Caco-2 (cell line): ENCODE results near the gene TVP23B. TPM values are rescaled to one million over a fixed set of nuclear protein-coding genes. Genes with fewer than 3 reads are reported as not detected.
A peak's percentile ranks its signal among the peaks of the same experiment; 100 is the strongest.
"Not testable (repeated sequence)": the region's sequence is repeated elsewhere in the genome, so short reads cannot be mapped to it uniquely, and the experiment has no call there.

ENCODE experiments used
- BruUV-seq: library from RNA; stranded (reverse); fragments of 400-500 nt; replicated peaks from 2 replicates; lab custom pipeline; 2021; lab: Mats Ljungman, UMichigan
- CTCF ChIA-PET: fragments of 300-600 bp; sonication (Branson Sonifier 250); formaldehyde crosslinking; loops from one replicate; lab custom pipeline; 2022; ENCODE audit warnings: antibody characterized with exemption; lab: Charles Lee
- POLR2A ChIA-PET: fragments of 300-600 bp; sonication (Branson Sonifier 250); formaldehyde crosslinking; loops from one replicate; lab custom pipeline; 2022; ENCODE audit warnings: antibody characterized with exemption; lab: Charles Lee
- DNase-seq, 2 experiments: peaks; one replicate each; pipeline versions ENCODE4 v3.0.0 to v3.0.0-alpha.2; 2020 to 2022
- H3K27me3 ChIP-seq: replicated peaks from 2 replicates; pipeline ENCODE4 v1.6.0; 2011; ENCODE audit warnings: low read length; ENCODE audit not compliant: control insufficient read depth, insufficient read depth
- H3K36me3 ChIP-seq: 2 replicates; pipeline ENCODE4 v1.5.1; 2011; ENCODE audit warnings: low read length; ENCODE audit not compliant: control insufficient read depth, insufficient read depth
- H3K4me1 ChIP-seq: fragments of 250-450 bp; sonication (Bioruptor Pico); 2 replicates; pipeline ENCODE4 v1.5.1; 2020; ENCODE audit warnings: mild to moderate bottlenecking
- H3K4me3 ChIP-seq: 2 replicates; pipeline ENCODE4 v1.5.1; 2011; ENCODE audit warnings: low read depth, mild to moderate bottlenecking, control low read depth, low read length
- H3K9me3 ChIP-seq: fragments of 250-450 bp; sonication (Bioruptor Pico); 2 replicates; pipeline ENCODE4 v1.5.1; 2020; ENCODE audit warnings: mild to moderate bottlenecking, moderate library complexity
- H3K27ac Mint-ChIP-seq: one replicate; pipeline ENCODE4 v1.8.0; 2022; ENCODE audit warnings: mixed read lengths; ENCODE audit not compliant: unreplicated experiment
- H3K27me3 Mint-ChIP-seq: one replicate; pipeline ENCODE4 v1.8.0; 2022; ENCODE audit warnings: mixed read lengths; ENCODE audit not compliant: insufficient read depth, unreplicated experiment
- H3K36me3 Mint-ChIP-seq: one replicate; pipeline ENCODE4 v1.8.0; 2022; ENCODE audit warnings: mild to moderate bottlenecking, mixed read lengths; ENCODE audit not compliant: insufficient read depth, unreplicated experiment
- H3K4me1 Mint-ChIP-seq: one replicate; pipeline ENCODE4 v1.8.0; 2022; ENCODE audit warnings: low read depth, mixed read lengths; ENCODE audit not compliant: unreplicated experiment
- H3K4me3 Mint-ChIP-seq: one replicate; pipeline ENCODE4 v1.8.0; 2022; ENCODE audit warnings: mild to moderate bottlenecking, moderate library complexity, mixed read lengths; ENCODE audit not compliant: unreplicated experiment
- H3K9me3 Mint-ChIP-seq: one replicate; pipeline ENCODE4 v1.8.0; 2022; ENCODE audit warnings: mixed read lengths; ENCODE audit not compliant: unreplicated experiment
- CTCF ChIP-seq, 2 experiments: fragments of 200-600 bp in 1 of 2; IDR thresholded peaks; 1 replicate in 1 of 2; 2 replicates in 1 of 2; pipeline versions ENCODE4 v1.5.1 to v1.8.0; 2011 to 2022; ENCODE audit warnings: antibody characterized with exemption in 1 of 2, control low read depth in 1 of 2, inconsistent platforms in 1 of 2, low read depth in 1 of 2, low read length in 1 of 2, mild to moderate bottlenecking in 1 of 2, moderate library complexity in 1 of 2; ENCODE audit not compliant: insufficient read depth in 1 of 2, severe bottlenecking in 1 of 2, unreplicated experiment in 1 of 2
- intact Hi-C: fragments of 100-400 bp; cut with micrococcal nuclease; formaldehyde crosslinking; loops from one replicate; pipeline ENCODE4 v1.10.0; 2022; ENCODE audit not compliant: unreplicated experiment
- total RNA-seq: library from RNA; stranded (reverse); gene quantifications from 2 replicates; pipeline ENCODE4 v1.2.3, GENCODE V29; 2022

The TVP23B gene
- total RNA-seq, 1 experiment from 2014 or later = 29.1 TPM

GRCh38 chr17:18758344-18758743 is 22.6 kb upstream of the TVP23B start:
- H3K4me1 ChIP-seq, H3K27me3 Mint-ChIP-seq, H3K4me3 Mint-ChIP-seq, POLR2A ChIA-PET, H3K4me1 Mint-ChIP-seq, H3K9me3 Mint-ChIP-seq, H3K27ac Mint-ChIP-seq, H3K36me3 ChIP-seq, H3K36me3 Mint-ChIP-seq, H3K9me3 ChIP-seq, H3K4me3 ChIP-seq, intact Hi-C loops, H3K27me3 ChIP-seq, BruUV-seq, DNase-seq, CTCF ChIA-PET: not testable (repeated sequence)

- H3K36me3 ChIP-seq, H3K9me3 ChIP-seq, BruUV-seq, H3K4me3 ChIP-seq, H3K27me3 ChIP-seq, H3K27me3 Mint-ChIP-seq, H3K4me3 Mint-ChIP-seq, H3K4me1 ChIP-seq, H3K36me3 Mint-ChIP-seq, CTCF ChIA-PET, H3K27ac Mint-ChIP-seq, intact Hi-C loops, H3K9me3 Mint-ChIP-seq, POLR2A ChIA-PET, H3K4me1 Mint-ChIP-seq, DNase-seq: not testable (repeated sequence)
These were observed 20.8 kb upstream of the TVP23B start for GRCh38 chr17:18760221-18760620.

DNA sequence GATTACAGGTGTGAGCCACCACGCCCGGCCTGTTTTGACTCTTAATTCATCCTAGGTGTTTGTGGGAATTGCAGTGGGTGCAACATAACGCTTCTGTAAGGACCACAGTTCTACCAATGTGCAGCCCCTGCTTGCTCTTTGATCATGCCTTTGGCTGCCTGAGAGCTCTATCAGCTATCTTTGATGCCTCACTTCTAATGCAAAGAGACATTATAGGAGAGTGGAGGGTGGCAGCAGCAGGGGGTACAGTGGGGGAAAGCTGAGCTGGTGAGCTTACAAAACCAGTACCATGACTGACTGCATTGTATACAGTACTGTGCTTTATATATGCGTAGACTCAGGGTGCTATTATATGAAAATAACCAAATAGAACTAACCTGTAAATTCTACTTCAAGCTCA is 10.4 kb upstream of the TVP23B start:
- H3K36me3 ChIP-seq, DNase-seq, H3K4me3 ChIP-seq, H3K4me3 Mint-ChIP-seq, H3K4me1 ChIP-seq, H3K27me3 ChIP-seq, H3K36me3 Mint-ChIP-seq, H3K9me3 ChIP-seq, H3K4me1 Mint-ChIP-seq, intact Hi-C loops, H3K27ac Mint-ChIP-seq, H3K27me3 Mint-ChIP-seq, BruUV-seq, POLR2A ChIA-PET, H3K9me3 Mint-ChIP-seq, CTCF ChIA-PET: not testable (repeated sequence)

GRCh38 chr17:18771066-18771465 is 9.9 kb upstream of the TVP23B start:
- H3K4me3 Mint-ChIP-seq, DNase-seq, H3K9me3 Mint-ChIP-seq, H3K9me3 ChIP-seq, H3K27me3 ChIP-seq, H3K27ac Mint-ChIP-seq, H3K4me1 ChIP-seq, H3K27me3 Mint-ChIP-seq, H3K4me1 Mint-ChIP-seq, H3K4me3 ChIP-seq, H3K36me3 ChIP-seq, POLR2A ChIA-PET, intact Hi-C loops, BruUV-seq, H3K36me3 Mint-ChIP-seq, CTCF ChIA-PET: not testable (repeated sequence)

- Histone ChIP-seq H3K4me3 (no peak overlapping the region), H3K4me1 (no peaks in the 10 kb centered on the region), H3K9me3 (no peaks in the 10 kb centered on the region), H3K36me3 (no peaks in the 10 kb centered on the region), H3K27me3 (no peaks in the 10 kb centered on the region)
- DNase-seq = no peak
- H3K9me3 Mint-ChIP-seq = no peaks in the 10 kb centered on the region
- no peaks in the 10 kb centered on the region for H3K36me3 Mint-ChIP-seq
- no peaks in the 10 kb centered on the region for H3K27me3 Mint-ChIP-seq
- ChIA-PET CTCF (no interaction called here), POLR2A (no interaction called here)
- no peak overlapping the region for H3K4me3 Mint-ChIP-seq
- H3K4me1 Mint-ChIP-seq = peaks cover 6% of the 10 kb centered on the region
- no peak overlapping the region for H3K27ac Mint-ChIP-seq
- no peak for TF ChIP-seq CTCF (IDR thresholded peaks at IDR 0.05; ENCODE audit: insufficient read depth in 1 of 2, low read depth in 1 of 2, low read length in 1 of 2, severe bottlenecking in 1 of 2, unreplicated experiment in 1 of 2)
- intact Hi-C loops = no loop called here
- BruUV-seq = no TSS peak
These were observed 8.5 kb upstream of the TVP23B start for GRCh38 chr17:18772471-18772870.

GRCh38 chr17:18781805-18782204 is 822 bp downstream of the TVP23B start:
- POLR2A ChIA-PET, H3K9me3 Mint-ChIP-seq, intact Hi-C loops, CTCF ChIA-PET, H3K4me1 ChIP-seq, H3K9me3 ChIP-seq, H3K27ac Mint-ChIP-seq, H3K27me3 ChIP-seq, BruUV-seq, H3K27me3 Mint-ChIP-seq, H3K36me3 ChIP-seq, DNase-seq: not testable (repeated sequence)
- Mint-ChIP-seq H3K4me3 (peak overlapping the region; percentile 91), H3K4me1 (peaks cover 18% of the 10 kb centered on the region), H3K36me3 (peaks cover 26% of the 10 kb centered on the region)
- peak overlapping the region; percentile 27 for H3K4me3 ChIP-seq
